ENCODE results near the gene GALNT11. TPM values are rescaled to one million over a fixed set of nuclear protein-coding genes. Genes with fewer than 3 reads are reported as not detected.

GALNT11 gene
- total RNA-seq, 2 experiments from 2014 or later, result 28.7 to 29.7 TPM

- Mint-ChIP-seq H3K36me3 (peaks cover 66% of the 10 kb centered on the region), H3K4me1 (peaks cover 9% of the 10 kb centered on the region), H3K27ac (no peak overlapping the region), H3K4me3 (no peak overlapping the region), H3K9me3 (peaks cover 7% of the 10 kb centered on the region), H3K27me3 (no peaks in the 10 kb centered on the region)
- DNase-seq (no peak), ATAC-seq (ENCODE audit: low read depth) (no peak)
- POLR2A ChIA-PET, result interaction anchor here (0.6 kb wide), 1 partner anchor 628 kb away, joined by 4 read pairs; no protein-coding TSS in a partner anchor
These were observed 97.1 kb downstream of the GALNT11 start for GRCh38 chr7:152122540-152122939.

GRCh38 chr7:152126741-152127140 lies 101.3 kb downstream of the GALNT11 start:
- no peak overlapping the region for H3K27ac Mint-ChIP-seq
- no peak for ATAC-seq (ENCODE audit: low read depth)
- H3K9me3 Mint-ChIP-seq, result peaks cover 7% of the 10 kb centered on the region
- DNase-seq, result no peak
- peaks cover 61% of the 10 kb centered on the region for H3K36me3 Mint-ChIP-seq
- H3K4me3 Mint-ChIP-seq, result no peak overlapping the region
- no peaks in the 10 kb centered on the region for H3K27me3 Mint-ChIP-seq
- POLR2A ChIA-PET, result no interaction called here
- peaks cover 9% of the 10 kb centered on the region for H3K4me1 Mint-ChIP-seq

GRCh38 chr7:152127229-152127628 lies 101.8 kb downstream of the GALNT11 start:
- no peaks in the 10 kb centered on the region for H3K27me3 Mint-ChIP-seq
- DNase-seq (no peak), ATAC-seq (ENCODE audit: low read depth) (no peak)
- H3K4me1 Mint-ChIP-seq, result peaks cover 6% of the 10 kb centered on the region
- H3K27ac Mint-ChIP-seq, result no peak overlapping the region
- H3K9me3 Mint-ChIP-seq, result peaks cover 7% of the 10 kb centered on the region
- POLR2A ChIA-PET, result no interaction called here
- H3K4me3 Mint-ChIP-seq, result no peak overlapping the region
- peaks cover 57% of the 10 kb centered on the region for H3K36me3 Mint-ChIP-seq

- Mint-ChIP-seq H3K4me1 (no peaks in the 10 kb centered on the region), H3K36me3 (peaks cover 47% of the 10 kb centered on the region), H3K27ac (no peak overlapping the region), H3K27me3 (no peaks in the 10 kb centered on the region), H3K9me3 (peaks cover 4% of the 10 kb centered on the region), H3K4me3 (no peak overlapping the region)
- POLR2A ChIA-PET, result no interaction called here
- no peak for ATAC-seq (ENCODE audit: low read depth)
- no peak for DNase-seq
These were observed 102.8 kb downstream of the GALNT11 start for GRCh38 chr7:152128252-152128651.

GRCh38 chr7:152128741-152129461 lies 103.4 kb downstream of the GALNT11 start:
- Mint-ChIP-seq H3K9me3 (peaks cover 4% of the 10 kb centered on the region), H3K4me3 (no peak overlapping the region), H3K36me3 (peaks cover 42% of the 10 kb centered on the region), H3K4me1 (no peaks in the 10 kb centered on the region), H3K27ac (no peak overlapping the region), H3K27me3 (no peaks in the 10 kb centered on the region)
- DNase-seq, result no peak
- ATAC-seq (ENCODE audit: low read depth), result no peak
- POLR2A ChIA-PET, result no interaction called here

- Mint-ChIP-seq H3K4me1 (no peaks in the 10 kb centered on the region), H3K36me3 (peaks cover 36% of the 10 kb centered on the region), H3K27ac (no peak overlapping the region), H3K4me3 (no peak overlapping the region), H3K9me3 (peaks cover 4% of the 10 kb centered on the region), H3K27me3 (no peaks in the 10 kb centered on the region)
- DNase-seq (no peak), ATAC-seq (ENCODE audit: low read depth) (no peak)
- POLR2A ChIA-PET, result no interaction called here
These were observed 104.2 kb downstream of the GALNT11 start for GRCh38 chr7:152129682-152130081.

- ATAC-seq (ENCODE audit: low read depth), result no peak
- no peaks in the 10 kb centered on the region for H3K27me3 Mint-ChIP-seq
- no peak for DNase-seq
- H3K36me3 Mint-ChIP-seq, result peaks cover 25% of the 10 kb centered on the region
- H3K4me3 Mint-ChIP-seq, result no peak overlapping the region
- no peak overlapping the region for H3K27ac Mint-ChIP-seq
- POLR2A ChIA-PET, result no interaction called here
- H3K4me1 Mint-ChIP-seq, result no peaks in the 10 kb centered on the region
- H3K9me3 Mint-ChIP-seq, result no peaks in the 10 kb centered on the region
These were observed 105.5 kb downstream of the GALNT11 start for GRCh38 chr7:152130658-152131590.

GRCh38 chr7:152131981-152132494 lies 106.6 kb downstream of the GALNT11 start:
- no peak for DNase-seq
- ATAC-seq (ENCODE audit: low read depth), result no peak
- Mint-ChIP-seq H3K4me1 (peaks cover 2% of the 10 kb centered on the region), H3K9me3 (no peaks in the 10 kb centered on the region), H3K27me3 (no peaks in the 10 kb centered on the region), H3K4me3 (no peak overlapping the region), H3K36me3 (peaks cover 24% of the 10 kb centered on the region), H3K27ac (no peak overlapping the region)
- POLR2A ChIA-PET, result no interaction called here

GRCh38 chr7:152132812-152133211 lies 107.3 kb downstream of the GALNT11 start:
- H3K27me3 Mint-ChIP-seq, result no peaks in the 10 kb centered on the region
- no peak overlapping the region for H3K27ac Mint-ChIP-seq
- POLR2A ChIA-PET, result no interaction called here

GRCh38 chr7:152133804-152134203 lies 108.3 kb downstream of the GALNT11 start:
- peaks cover 2% of the 10 kb centered on the region for H3K4me1 Mint-ChIP-seq
- no peaks in the 10 kb centered on the region for H3K27me3 Mint-ChIP-seq
- no peak for DNase-seq
- POLR2A ChIA-PET, result interaction anchor here (0.7 kb wide), 1 partner anchor 48 kb away, joined by 3 read pairs; no protein-coding TSS in a partner anchor
- ATAC-seq (ENCODE audit: low read depth), result no peak
- H3K4me3 Mint-ChIP-seq, result no peak overlapping the region
- H3K36me3 Mint-ChIP-seq, result peaks cover 22% of the 10 kb centered on the region
- H3K27ac Mint-ChIP-seq, result no peak overlapping the region
- H3K9me3 Mint-ChIP-seq, result no peaks in the 10 kb centered on the region

More at GRCh38 chr7:152132812-152133211, 107.3 kb downstream of the GALNT11 start:
- Mint-ChIP-seq H3K9me3 (no peaks in the 10 kb centered on the region), H3K36me3 (peaks cover 18% of the 10 kb centered on the region), H3K4me3 (no peak overlapping the region), H3K4me1 (peaks cover 2% of the 10 kb centered on the region)
- ATAC-seq (ENCODE audit: low read depth) (no peak), DNase-seq (no peak)

- Mint-ChIP-seq H3K27ac (no peak overlapping the region), H3K4me1 (peaks cover 2% of the 10 kb centered on the region), H3K36me3 (peaks cover 35% of the 10 kb centered on the region), H3K4me3 (no peak overlapping the region), H3K9me3 (no peaks in the 10 kb centered on the region), H3K27me3 (no peaks in the 10 kb centered on the region)
- POLR2A ChIA-PET, result no interaction called here
- ATAC-seq (ENCODE audit: low read depth) (no peak), DNase-seq (no peak)
These were observed 111.2 kb downstream of the GALNT11 start for GRCh38 chr7:152136686-152137085.

GRCh38 chr7:152137476-152138025 lies 112.1 kb downstream of the GALNT11 start:
- POLR2A ChIA-PET, result no interaction called here
- peaks cover 2% of the 10 kb centered on the region for H3K4me1 Mint-ChIP-seq
- H3K4me3 Mint-ChIP-seq, result no peak overlapping the region
- no peaks in the 10 kb centered on the region for H3K27me3 Mint-ChIP-seq
- DNase-seq (no peak), ATAC-seq (ENCODE audit: low read depth) (no peak)
- H3K9me3 Mint-ChIP-seq, result no peaks in the 10 kb centered on the region
- H3K36me3 Mint-ChIP-seq, result peaks cover 38% of the 10 kb centered on the region
- H3K27ac Mint-ChIP-seq, result no peak overlapping the region

- H3K36me3 Mint-ChIP-seq, result peaks cover 54% of the 10 kb centered on the region
- H3K9me3 Mint-ChIP-seq, result no peaks in the 10 kb centered on the region
- DNase-seq (no peak), ATAC-seq (ENCODE audit: low read depth) (no peak)
- peaks cover 24% of the 10 kb centered on the region for H3K4me1 Mint-ChIP-seq
- H3K4me3 Mint-ChIP-seq, result no peak overlapping the region
- POLR2A ChIA-PET, result no interaction called here
- H3K27me3 Mint-ChIP-seq, result no peaks in the 10 kb centered on the region
- H3K27ac Mint-ChIP-seq, result no peak overlapping the region
These were observed 114.6 kb downstream of the GALNT11 start for GRCh38 chr7:152140067-152140466.
